BE2C (cell line): ENCODE measurements around the gene TWF2.
"Not testable (repeated sequence)": the region's sequence is repeated elsewhere in the genome, so short reads cannot be mapped to it uniquely, and the experiment has no call there.

Experiments used
- DNase-seq: peaks from one replicate; pipeline ENCODE4 v3.0.0-alpha.2; 2020
- H3K27me3 ChIP-seq: fragments of 250-450 bp; sonication (Bioruptor Pico); 2 replicates; pipeline ENCODE4 v1.5.1; 2020; ENCODE audit warnings: mild to moderate bottlenecking
- H3K36me3 ChIP-seq: fragments of 250-450 bp; sonication (Bioruptor Pico); 2 replicates; pipeline ENCODE4 v1.5.1; 2020; ENCODE audit warnings: mild to moderate bottlenecking
- H3K4me1 ChIP-seq: fragments of 250-450 bp; sonication (Bioruptor Pico); 2 replicates; pipeline ENCODE4 v1.5.1; 2020
- H3K4me3 ChIP-seq: 2 replicates; pipeline ENCODE4 v1.5.1; 2011; ENCODE audit warnings: low read depth, low read length
- H3K9me3 ChIP-seq: fragments of 250-450 bp; sonication (Bioruptor Pico); 2 replicates; pipeline ENCODE4 v1.5.1; 2020
- CTCF ChIP-seq: IDR thresholded peaks from 2 replicates; pipeline ENCODE4 v1.5.1; 2012; ENCODE audit warnings: mild to moderate bottlenecking, low read depth, low read length

Gene TWF2

GRCh38 chr3:52280050-52280461, 41.1 kb upstream of the TWF2 start:
- H3K4me3 ChIP-seq: peak overlapping the region; percentile 85
- H3K27me3 ChIP-seq: no peaks in the 10 kb centered on the region
- peak; percentile 50 for DNase-seq
- H3K4me1 ChIP-seq: peaks cover 3% of the 10 kb centered on the region; the same call in 1 of the 2 replicates
- H3K9me3 ChIP-seq: no peaks in the 10 kb centered on the region
- TF ChIP-seq CTCF: no peak
- H3K36me3 ChIP-seq: peaks cover 5% of the 10 kb centered on the region; the same call in 1 of the 2 replicates

DNA sequence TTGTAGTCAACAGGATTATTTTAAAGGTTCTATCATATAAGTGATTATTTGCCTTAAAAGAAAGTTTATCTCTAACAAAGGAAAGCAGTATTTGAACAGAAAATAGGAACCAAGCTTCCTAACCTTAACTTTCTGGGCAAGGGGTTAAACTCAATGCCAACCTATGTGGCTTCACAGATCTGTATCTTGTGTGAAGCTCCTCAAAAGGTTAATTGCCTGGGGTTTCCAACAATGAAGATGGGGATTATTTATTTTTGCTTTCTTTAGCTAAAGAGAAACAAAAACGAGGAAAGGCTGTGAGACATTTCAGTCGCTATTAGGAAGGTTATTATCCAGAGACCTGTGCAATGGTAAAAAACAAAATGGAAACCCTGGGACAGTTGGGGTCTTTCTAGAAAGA, 40.6 kb upstream of the TWF2 start:
- H3K4me1 ChIP-seq: peaks cover 3% of the 10 kb centered on the region; the same call in 1 of the 2 replicates
- H3K27me3 ChIP-seq: no peaks in the 10 kb centered on the region
- DNase-seq: no peak
- TF ChIP-seq CTCF: no peak
- H3K9me3 ChIP-seq: no peaks in the 10 kb centered on the region
- peak overlapping the region; percentile 85 for H3K4me3 ChIP-seq
- H3K36me3 ChIP-seq: peaks cover 5% of the 10 kb centered on the region; the same call in 1 of the 2 replicates

DNA sequence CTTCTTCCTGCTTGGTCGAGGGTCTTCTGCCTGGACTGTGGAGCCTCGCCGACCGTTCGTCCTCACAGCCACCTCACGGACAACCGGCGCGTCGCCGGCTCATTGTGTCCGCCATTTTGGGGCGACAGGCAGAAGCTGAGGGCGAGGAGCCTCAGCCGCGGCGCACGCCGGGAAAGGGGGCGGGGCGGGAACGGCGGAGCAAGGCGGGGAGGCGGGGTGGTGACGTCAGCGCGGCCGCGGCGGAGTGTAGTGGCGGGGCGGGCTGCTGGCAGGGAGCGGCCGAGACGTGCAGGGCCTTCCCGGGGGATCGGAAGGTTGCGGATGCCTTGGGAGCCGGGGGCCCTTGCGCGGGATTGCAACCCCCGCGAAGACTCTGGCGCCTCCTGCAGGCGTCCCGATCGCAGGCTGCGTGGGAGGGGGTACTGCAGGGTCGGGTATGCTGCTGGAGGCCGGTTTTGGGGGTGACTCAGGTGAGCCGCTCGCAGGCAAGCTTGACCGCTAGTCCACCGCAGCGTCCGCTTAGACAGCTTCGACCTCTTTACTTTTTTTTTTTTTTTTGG, 39.6 kb upstream of the TWF2 start, which contains the start of gene WDR82:
TSS of gene WDR82 (minus strand) at position 140 of the 560 bp plus-strand sequence. CDS start 288 bp downstream, outside the sequence.
- DNase-seq: peak; percentile 95
- H3K4me1 ChIP-seq: peaks cover 3% of the 10 kb centered on the region; the same call in 1 of the 2 replicates
- H3K27me3 ChIP-seq: no peaks in the 10 kb centered on the region
- H3K4me3 ChIP-seq: peak within 1 kb of the TSS; percentile 85
- H3K9me3 ChIP-seq: no peaks in the 10 kb centered on the region
- H3K36me3 ChIP-seq: peaks cover 11% of the 10 kb centered on the region; the same call in 1 of the 2 replicates
- TF ChIP-seq CTCF: peak; percentile 39

DNA sequence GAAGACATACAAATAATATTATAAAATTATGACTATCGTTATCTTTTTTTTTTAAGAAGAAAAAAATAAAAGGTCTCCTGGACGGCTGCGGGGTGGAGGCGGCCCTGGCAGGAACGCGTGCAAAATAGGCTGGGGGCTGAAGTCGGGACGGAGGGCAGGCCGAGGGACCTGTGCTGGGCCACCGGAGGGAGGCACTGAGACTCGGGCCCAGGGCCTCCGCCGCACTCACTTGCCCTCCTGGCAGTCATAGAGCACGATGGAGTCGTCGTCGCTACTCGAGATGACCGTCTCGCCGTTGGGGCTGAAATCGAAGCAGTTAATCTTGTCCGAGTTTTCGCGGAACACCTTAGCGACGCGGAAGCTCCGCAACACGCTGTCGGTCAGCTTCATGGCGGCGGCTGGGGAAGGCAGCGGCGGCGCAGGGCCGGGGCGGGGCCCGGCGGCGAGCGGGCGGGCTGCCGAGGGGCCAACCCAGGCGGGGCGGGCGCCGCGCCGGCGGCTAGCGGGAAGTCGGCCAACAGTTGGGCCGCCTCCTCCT, 39.1 kb upstream of the TWF2 start:
- H3K4me1 ChIP-seq: peaks cover 3% of the 10 kb centered on the region; the same call in 1 of the 2 replicates
- H3K4me3 ChIP-seq: peak overlapping the region; percentile 85
- peak; percentile 48 for DNase-seq
- TF ChIP-seq CTCF: peak; percentile 22; the same call in 1 of the 2 replicates
- H3K27me3 ChIP-seq: no peaks in the 10 kb centered on the region
- peaks cover 13% of the 10 kb centered on the region for H3K36me3 ChIP-seq
- no peaks in the 10 kb centered on the region for H3K9me3 ChIP-seq

- peak; percentile 72 for DNase-seq
These were observed 38.4 kb upstream of the TWF2 start for GRCh38 chr3:52277071-52277964.

DNA sequence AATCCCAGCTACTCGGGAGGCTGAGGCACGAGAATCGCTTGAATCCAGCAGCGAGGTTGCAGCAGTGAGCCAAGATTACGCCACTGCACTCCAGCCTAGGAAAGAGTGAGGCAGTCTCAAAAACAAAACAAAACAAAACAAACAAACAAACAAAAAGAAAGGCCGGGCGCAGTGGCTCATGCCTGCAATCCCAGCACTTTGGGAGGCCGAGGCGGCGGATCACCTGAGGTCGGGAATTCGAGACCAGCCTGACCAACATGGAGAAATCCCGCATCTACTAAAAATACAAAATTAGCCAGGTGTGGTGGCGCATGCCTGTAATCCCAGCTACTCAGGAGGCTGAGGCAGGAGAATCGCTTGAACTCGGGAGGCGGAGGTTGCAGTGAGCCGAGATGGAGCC, 35.8 kb upstream of the TWF2 start:
- H3K9me3 ChIP-seq, H3K4me1 ChIP-seq, H3K4me3 ChIP-seq, H3K27me3 ChIP-seq, DNase-seq: not testable (repeated sequence)
- peaks cover 27% of the 10 kb centered on the region for H3K36me3 ChIP-seq

More at GRCh38 chr3:52277071-52277964, 38.4 kb upstream of the TWF2 start:
- Histone ChIP-seq H3K27me3 (no peaks in the 10 kb centered on the region), H3K9me3 (no peaks in the 10 kb centered on the region), H3K36me3 (peaks cover 18% of the 10 kb centered on the region), H3K4me1 (peaks cover 3% of the 10 kb centered on the region; the same call in 1 of the 2 replicates), H3K4me3 (peak overlapping the region; percentile 85)
- TF ChIP-seq CTCF: no peak
